Measurements from ENCODE around the gene ANKFN1. TPM values are rescaled to one million over a fixed set of nuclear protein-coding genes. Genes with fewer than 3 reads are reported as not detected.

Gene ANKFN1
- total and polyA plus RNA-seq, 7 donors, result 0.12 to 0.55 (median 0.26) TPM; not detected in 3

GRCh38 chr17:56158915-56159825 lies 5.9 kb downstream of the ANKFN1 start:
- Histone ChIP-seq H3K9me3 (no peaks in the 10 kb centered on the region), H3K27me3 (no peaks in the 10 kb centered on the region), H3K27ac (no peak overlapping the region), H3K4me3 (no peak overlapping the region), H3K36me3 (no peaks in the 10 kb centered on the region), H3K4me1 (peaks cover 0 to 41% (median 32%) of the 10 kb centered on the region in 4 donors)
- no peak for DNase-seq
- no peak for TF ChIP-seq POLR2AphosphoS5 (IDR thresholded peaks at IDR 0.05)
- no peak for TF ChIP-seq CTCF (IDR thresholded peaks at IDR 0.05)
- no peak for TF ChIP-seq POLR2A (IDR thresholded peaks at IDR 0.05)
- no peak for TF ChIP-seq EP300 (IDR thresholded peaks at IDR 0.05)
- intact Hi-C loops (cut with DNase I), result no loop called here
- WGBS, 2 donors, result 67 to 75% methylated on average over 4 of the region's 4 CpGs

- Histone ChIP-seq H3K4me1 (peaks cover 0 to 47% (median 32%) of the 10 kb centered on the region in 4 donors), H3K9me3 (no peaks in the 10 kb centered on the region), H3K27ac (peak overlapping the region in 2 of 4 donors; percentile 10 to 41), H3K4me3 (no peak overlapping the region), H3K27me3 (no peaks in the 10 kb centered on the region), H3K36me3 (no peaks in the 10 kb centered on the region)
- WGBS, 2 donors, result 57 to 64% methylated on average over 1 of the region's 1 CpG
- DNase-seq, result no peak
- TF ChIP-seq EP300 (IDR thresholded peaks at IDR 0.05) (no peak), CTCF (IDR thresholded peaks at IDR 0.05) (no peak), POLR2AphosphoS5 (IDR thresholded peaks at IDR 0.05) (no peak), POLR2A (IDR thresholded peaks at IDR 0.05) (no peak)
- intact Hi-C loops (cut with DNase I), result loop anchor here (5.0 kb wide), 1 partner anchor 863 kb away; no protein-coding TSS in a partner anchor
Measured at GRCh38 chr17:56159826-56160380, 6.6 kb downstream of the ANKFN1 start.

- WGBS, 2 donors, result 62 to 65% methylated on average over 3 of the region's 3 CpGs
- TF ChIP-seq POLR2A (IDR thresholded peaks at IDR 0.05), result no peak
- TF ChIP-seq POLR2AphosphoS5 (IDR thresholded peaks at IDR 0.05), result no peak
- no peak for TF ChIP-seq EP300 (IDR thresholded peaks at IDR 0.05)
- TF ChIP-seq CTCF (IDR thresholded peaks at IDR 0.05), result no peak
- Histone ChIP-seq H3K27ac (peak overlapping the region in 2 of 4 donors; percentile 10 to 41), H3K27me3 (no peaks in the 10 kb centered on the region), H3K4me1 (peaks cover 0 to 52% (median 32%) of the 10 kb centered on the region in 4 donors), H3K9me3 (no peaks in the 10 kb centered on the region), H3K36me3 (no peaks in the 10 kb centered on the region), H3K4me3 (no peak overlapping the region)
- intact Hi-C loops (cut with DNase I), result loop anchor here (5.0 kb wide), 1 partner anchor 863 kb away; no protein-coding TSS in a partner anchor
- DNase-seq, result no peak
Measured at GRCh38 chr17:56160422-56160821, 7.1 kb downstream of the ANKFN1 start.

GRCh38 chr17:56165072-56165641 lies 11.9 kb downstream of the ANKFN1 start:
- Histone ChIP-seq H3K36me3 (no peaks in the 10 kb centered on the region), H3K9me3 (no peaks in the 10 kb centered on the region), H3K27ac (no peak overlapping the region), H3K27me3 (no peaks in the 10 kb centered on the region), H3K4me3 (no peak overlapping the region), H3K4me1 (peaks cover 0 to 47% (median 21%) of the 10 kb centered on the region in 4 donors)
- TF ChIP-seq EP300 (IDR thresholded peaks at IDR 0.05), result no peak
- TF ChIP-seq POLR2A (IDR thresholded peaks at IDR 0.05), result no peak
- TF ChIP-seq CTCF (IDR thresholded peaks at IDR 0.05), result no peak
- TF ChIP-seq POLR2AphosphoS5 (IDR thresholded peaks at IDR 0.05), result no peak
- DNase-seq, result no peak
- WGBS, 2 donors, result 86 to 91% methylated on average over 8 of the region's 8 CpGs
- intact Hi-C loops (cut with DNase I), result no loop called here
